Non-pigmented ciliary epithelial cell (primary cell): ENCODE measurements around the gene CGREF1.
"Not testable (repeated sequence)": the region's sequence is repeated elsewhere in the genome, so short reads cannot be mapped to it uniquely, and the experiment has no call there.

ENCODE experiments used
- DNase-seq: peaks from one replicate; pipeline ENCODE4 v3.0.0-alpha.2; 2010; ENCODE audit warnings: low read depth

The CGREF1 gene

GRCh38 chr2:27087823-27088410 lies 31.0 kb downstream of the CGREF1 start:
- no peak for DNase-seq

- no peak for DNase-seq
Observed at GRCh38 chr2:27086724-27087593, 32.0 kb downstream of the CGREF1 start, which contains the start of gene KHK. KHK (plus strand) TSS chr2:27086772; CDS start chr2:27087260, 488 bp downstream.

- no peak for DNase-seq
Observed at GRCh38 chr2:27086090-27086723, 32.7 kb downstream of the CGREF1 start.

- no peak for DNase-seq
Observed at GRCh38 chr2:27085673-27086089, 33.2 kb downstream of the CGREF1 start.

- DNase-seq: no peak
Observed at GRCh38 chr2:27085062-27085672, 33.8 kb downstream of the CGREF1 start.

GRCh38 chr2:27084297-27085061 lies 34.4 kb downstream of the CGREF1 start:
- no peak for DNase-seq

- no peak for DNase-seq
Observed at GRCh38 chr2:27083410-27084296, 35.3 kb downstream of the CGREF1 start.

- DNase-seq: no peak
Observed at GRCh38 chr2:27082773-27083409, 36.0 kb downstream of the CGREF1 start.

GRCh38 chr2:27081984-27082772 lies 36.8 kb downstream of the CGREF1 start:
- no peak for DNase-seq

GRCh38 chr2:27080603-27080936 lies 38.4 kb downstream of the CGREF1 start:
- DNase-seq: no peak

- no peak for DNase-seq
Observed at GRCh38 chr2:27080140-27080469, 38.8 kb downstream of the CGREF1 start.

GRCh38 chr2:27079233-27080139 lies 39.4 kb downstream of the CGREF1 start:
- DNase-seq: no peak

- peak; percentile 58 for DNase-seq
Observed at GRCh38 chr2:27078267-27079194, 40.4 kb downstream of the CGREF1 start, which contains the start of gene EMILIN1. EMILIN1 (plus strand) TSS chr2:27078615; CDS start chr2:27079066, 451 bp downstream.

GRCh38 chr2:27077231-27077630 lies 41.7 kb downstream of the CGREF1 start:
- DNase-seq: no peak

- no peak for DNase-seq
Observed at GRCh38 chr2:27076323-27076722, 42.6 kb downstream of the CGREF1 start.

GRCh38 chr2:27075566-27075871 lies 43.4 kb downstream of the CGREF1 start:
- DNase-seq: not testable (repeated sequence)

- no peak for DNase-seq
Observed at GRCh38 chr2:27074738-27075565, 44.0 kb downstream of the CGREF1 start.
